Astrocyte of the cerebellum (primary cell): ENCODE results near the gene CDH16.

Experiments
- DNase-seq: peaks from one replicate; pipeline ENCODE4 v3.0.0-alpha.2; 2011; ENCODE audit warnings: low read depth
- H3K4me3 ChIP-seq: 2 replicates; pipeline ENCODE4 v1.5.1; 2011; ENCODE audit warnings: mild to moderate bottlenecking, low read depth, low read length, moderate library complexity
- CTCF ChIP-seq: IDR thresholded peaks from 2 replicates; pipeline ENCODE4 v1.5.1; 2012; ENCODE audit warnings: low read length, low read depth, moderate library complexity, mild to moderate bottlenecking; ENCODE audit errors: missing control alignments
- in situ Hi-C: cut with HindIII; loops from 2 replicates; pipeline ENCODE4 v1.10.0; 2017; ENCODE audit warnings: low sequenced_read_pairs

CDH16 gene

GRCh38 chr16:66934138-66934838, 15.6 kb upstream of the CDH16 start, which contains the start of gene CIAO2B:
TSS of gene CIAO2B (minus strand) at chr16:66934402. CDS start at chr16:66934364, 38 bp downstream.
- in situ Hi-C loops = no loop called here
- TF ChIP-seq CTCF = no peak
- H3K4me3 ChIP-seq = peak within 1 kb of the TSS; percentile 78
- DNase-seq = peak; percentile 49

GRCh38 chr16:66933776-66934137, 15.1 kb upstream of the CDH16 start:
- in situ Hi-C loops = no loop called here
- TF ChIP-seq CTCF = no peak
- no peak for DNase-seq

GRCh38 chr16:66932076-66932475, 13.4 kb upstream of the CDH16 start:
- no peak for TF ChIP-seq CTCF
- no peak for DNase-seq
- in situ Hi-C loops = no loop called here
- H3K4me3 ChIP-seq = no peak overlapping the region

More at GRCh38 chr16:66933776-66934137, 15.1 kb upstream of the CDH16 start:
- H3K4me3 ChIP-seq = peak overlapping the region; percentile 78

- TF ChIP-seq CTCF = no peak
- in situ Hi-C loops = no loop called here
- H3K4me3 ChIP-seq = no peak overlapping the region
- DNase-seq = no peak
These were observed 13.0 kb upstream of the CDH16 start for GRCh38 chr16:66931665-66932064.

GRCh38 chr16:66930189-66930588, 11.5 kb upstream of the CDH16 start:
- DNase-seq = no peak
- H3K4me3 ChIP-seq = no peak overlapping the region
- no peak for TF ChIP-seq CTCF
- in situ Hi-C loops = no loop called here

GRCh38 chr16:66928702-66929388, 10.2 kb upstream of the CDH16 start:
- no peak for DNase-seq
- in situ Hi-C loops = no loop called here
- no peak overlapping the region for H3K4me3 ChIP-seq
- TF ChIP-seq CTCF = peak; percentile 46
